ENCODE measurements around the gene CBLN1. TPM values are rescaled to one million over a fixed set of nuclear protein-coding genes. Genes with fewer than 3 reads are reported as not detected.
A peak's percentile ranks its signal among the peaks of the same experiment; 100 is the strongest.

Gene CBLN1
- total and polyA plus RNA-seq, 2 experiments from 2014 or later, result 0.42 to 1.2 TPM

DNA sequence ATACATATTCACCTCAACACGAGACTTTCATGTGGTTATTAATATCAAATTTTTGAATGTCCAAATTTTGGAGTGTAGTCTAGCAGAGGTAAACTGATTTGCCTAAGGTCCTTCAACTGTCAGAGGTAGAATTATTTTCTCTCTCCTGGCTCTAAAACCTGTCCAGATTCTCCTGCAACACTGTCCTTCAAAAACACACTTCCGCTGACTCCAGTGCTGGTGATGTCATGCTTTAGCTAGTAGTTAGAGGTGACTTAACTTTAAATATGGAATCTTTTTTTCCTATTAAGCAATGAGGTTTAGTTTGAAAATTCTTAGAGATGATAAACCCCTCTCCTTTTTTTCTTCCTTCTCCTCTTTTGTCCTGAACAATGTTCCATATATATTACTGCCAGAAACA is 10.8 kb upstream of the CBLN1 start:
- Histone ChIP-seq H3K27ac (no peak overlapping the region), H3K4me1 (ENCODE audit: low read depth) (no peaks in the 10 kb centered on the region), H3K9me3 (ENCODE audit: low read depth) (no peaks in the 10 kb centered on the region), H3K36me3 (no peaks in the 10 kb centered on the region), H3K27me3 (peaks cover 8% of the 10 kb centered on the region), H3K4me3 (no peak overlapping the region)
- TF ChIP-seq, protein P1, sequence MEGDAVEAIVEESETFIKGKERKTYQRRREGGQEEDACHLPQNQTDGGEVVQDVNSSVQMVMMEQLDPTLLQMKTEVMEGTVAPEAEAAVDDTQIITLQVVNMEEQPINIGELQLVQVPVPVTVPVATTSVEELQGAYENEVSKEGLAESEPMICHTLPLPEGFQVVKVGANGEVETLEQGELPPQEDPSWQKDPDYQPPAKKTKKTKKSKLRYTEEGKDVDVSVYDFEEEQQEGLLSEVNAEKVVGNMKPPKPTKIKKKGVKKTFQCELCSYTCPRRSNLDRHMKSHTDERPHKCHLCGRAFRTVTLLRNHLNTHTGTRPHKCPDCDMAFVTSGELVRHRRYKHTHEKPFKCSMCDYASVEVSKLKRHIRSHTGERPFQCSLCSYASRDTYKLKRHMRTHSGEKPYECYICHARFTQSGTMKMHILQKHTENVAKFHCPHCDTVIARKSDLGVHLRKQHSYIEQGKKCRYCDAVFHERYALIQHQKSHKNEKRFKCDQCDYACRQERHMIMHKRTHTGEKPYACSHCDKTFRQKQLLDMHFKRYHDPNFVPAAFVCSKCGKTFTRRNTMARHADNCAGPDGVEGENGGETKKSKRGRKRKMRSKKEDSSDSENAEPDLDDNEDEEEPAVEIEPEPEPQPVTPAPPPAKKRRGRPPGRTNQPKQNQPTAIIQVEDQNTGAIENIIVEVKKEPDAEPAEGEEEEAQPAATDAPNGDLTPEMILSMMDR (IDR thresholded peaks at IDR 0.05; ENCODE audit: low read depth, low read length), result no peak
- no peak for DNase-seq (ENCODE audit: low read depth in 1 of 2, low spot score in 1 of 2)

DNA sequence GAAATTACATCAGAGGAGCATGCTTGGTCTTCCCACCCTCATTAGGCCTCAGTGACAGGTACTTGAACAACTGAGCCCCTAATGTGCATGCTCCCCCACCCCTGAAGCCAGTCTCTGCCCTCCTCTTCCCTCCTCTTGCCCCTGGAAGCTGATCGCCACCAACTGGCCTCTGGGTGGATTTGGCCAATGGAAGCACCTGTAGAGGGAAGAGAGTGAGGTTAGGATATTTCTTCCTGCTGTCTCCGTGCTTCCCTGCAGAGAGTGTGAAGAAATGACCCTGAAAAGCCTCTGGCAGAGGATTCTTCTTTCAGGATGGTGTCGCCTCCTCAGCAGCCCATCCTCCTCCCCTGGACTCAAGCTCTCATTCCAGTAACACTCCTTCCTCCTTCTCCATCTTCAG is 5.9 kb upstream of the CBLN1 start:
- TF ChIP-seq, protein P1 (IDR thresholded peaks at IDR 0.05; ENCODE audit: low read depth, low read length), result no peak
- H3K4me3 ChIP-seq, result no peak overlapping the region
- no peak for DNase-seq (ENCODE audit: low read depth in 1 of 2, low spot score in 1 of 2)
- peaks cover 7% of the 10 kb centered on the region for H3K4me1 ChIP-seq (ENCODE audit: low read depth)
- H3K27ac ChIP-seq, result no peak overlapping the region
- H3K27me3 ChIP-seq, result peaks cover 45% of the 10 kb centered on the region
- no peaks in the 10 kb centered on the region for H3K36me3 ChIP-seq
- H3K9me3 ChIP-seq (ENCODE audit: low read depth), result no peaks in the 10 kb centered on the region

DNA sequence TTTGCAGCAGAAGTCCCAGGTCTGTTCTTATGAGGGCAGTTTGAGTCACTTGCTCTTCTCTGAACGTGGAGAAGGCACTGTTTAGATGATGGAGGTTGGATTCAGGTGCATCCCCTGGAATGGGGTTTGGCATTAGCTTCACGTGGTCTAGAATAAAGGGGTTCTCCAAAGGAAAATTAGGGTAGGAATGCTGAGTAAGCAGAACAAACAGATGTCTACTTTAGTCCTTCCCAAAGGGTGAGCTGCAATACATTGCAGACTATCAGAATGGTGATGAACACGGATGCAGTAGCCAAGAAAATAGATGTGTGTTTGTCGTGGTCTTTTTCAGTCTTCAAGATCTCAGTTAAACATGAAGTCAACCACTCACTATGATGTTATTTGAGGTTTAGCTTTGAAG is 3.3 kb upstream of the CBLN1 start:
- no peak for DNase-seq (ENCODE audit: low read depth in 1 of 2, low spot score in 1 of 2)
- TF ChIP-seq, protein P1 (IDR thresholded peaks at IDR 0.05; ENCODE audit: low read depth, low read length), result no peak
- H3K4me1 ChIP-seq (ENCODE audit: low read depth), result peaks cover 9% of the 10 kb centered on the region
- H3K4me3 ChIP-seq, result no peak overlapping the region
- H3K27ac ChIP-seq, result no peak overlapping the region
- H3K27me3 ChIP-seq, result peaks cover 64% of the 10 kb centered on the region
- H3K9me3 ChIP-seq (ENCODE audit: low read depth), result no peaks in the 10 kb centered on the region
- no peaks in the 10 kb centered on the region for H3K36me3 ChIP-seq

DNA sequence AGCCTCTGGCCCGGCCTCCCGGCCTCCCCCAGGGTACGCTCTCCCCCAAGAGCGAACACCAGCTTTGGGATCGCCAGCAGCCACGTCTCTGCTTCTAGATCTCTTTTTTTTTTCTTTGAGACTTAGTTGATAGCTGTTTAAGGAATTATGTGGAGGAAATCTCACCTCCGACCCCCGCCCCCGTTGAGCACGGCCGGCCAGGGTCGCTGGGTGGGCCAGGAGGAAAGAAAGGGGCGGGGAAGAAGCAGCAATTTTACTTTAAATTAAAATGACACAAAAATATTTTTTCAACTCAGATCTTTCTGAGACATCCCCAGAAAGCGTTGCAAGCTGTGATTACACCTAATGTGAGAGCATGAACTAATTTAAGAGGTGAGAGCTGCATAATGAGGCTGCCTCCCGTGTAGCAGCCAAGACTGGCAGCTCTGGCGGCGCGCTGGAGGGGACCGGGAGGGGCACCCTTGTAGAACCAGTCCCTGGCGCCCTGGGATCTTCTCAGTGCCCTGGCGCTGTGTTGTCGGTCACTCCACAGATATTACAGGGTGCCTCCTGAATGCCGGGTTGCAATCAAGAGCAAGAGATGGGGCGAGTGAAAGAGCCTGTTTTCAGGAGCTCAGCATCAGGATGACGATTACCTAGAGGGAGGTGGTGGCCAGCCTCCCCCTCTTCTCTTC is 1.9 kb upstream of the CBLN1 start:
- no peak for DNase-seq (ENCODE audit: low read depth in 1 of 2, low spot score in 1 of 2)
- Histone ChIP-seq H3K27me3 (peaks cover 78% of the 10 kb centered on the region), H3K4me3 (peak overlapping the region; percentile 59), H3K36me3 (no peaks in the 10 kb centered on the region), H3K27ac (no peak overlapping the region), H3K4me1 (ENCODE audit: low read depth) (peaks cover 13% of the 10 kb centered on the region), H3K9me3 (ENCODE audit: low read depth) (no peaks in the 10 kb centered on the region)
- TF ChIP-seq, protein P1 (IDR thresholded peaks at IDR 0.05; ENCODE audit: low read depth, low read length), result no peak

DNA sequence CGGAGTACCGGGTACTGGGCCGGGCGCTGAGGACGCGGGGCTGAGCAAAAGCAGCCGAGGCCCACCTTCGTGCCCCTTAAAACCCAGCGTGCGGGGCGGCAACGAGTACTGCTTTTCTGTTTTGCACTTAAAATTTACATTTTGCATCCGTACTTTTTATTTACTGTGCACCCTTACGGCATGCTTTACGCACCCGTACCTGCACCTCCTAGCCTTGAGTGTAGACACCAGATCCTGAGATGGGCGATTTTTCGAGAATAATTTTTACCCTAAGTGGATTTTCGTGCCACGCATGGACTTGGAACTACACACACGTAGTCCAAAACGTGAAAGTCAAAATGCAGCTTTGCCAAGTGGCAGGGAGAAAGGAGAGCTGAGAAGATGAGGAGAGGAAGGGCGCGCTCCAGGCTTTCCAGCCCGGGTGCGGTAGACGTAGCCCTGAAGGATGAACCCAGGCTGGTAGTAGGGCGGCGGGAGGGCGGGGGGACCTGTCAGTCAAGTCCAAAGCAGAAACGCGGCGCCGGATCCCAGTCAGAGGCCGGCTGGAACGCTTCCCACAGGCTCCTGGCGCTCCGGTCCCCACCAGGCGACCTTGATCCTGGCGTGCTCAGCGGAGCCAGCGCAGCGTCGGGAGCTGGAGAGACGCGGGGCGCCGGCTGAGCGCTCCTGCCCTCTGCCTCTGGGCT is 1.2 kb upstream of the CBLN1 start:
- Histone ChIP-seq H3K36me3 (no peaks in the 10 kb centered on the region), H3K9me3 (ENCODE audit: low read depth) (no peaks in the 10 kb centered on the region), H3K27ac (no peak overlapping the region), H3K4me3 (peak overlapping the region; percentile 59), H3K4me1 (ENCODE audit: low read depth) (peaks cover 13% of the 10 kb centered on the region), H3K27me3 (peaks cover 81% of the 10 kb centered on the region)
- DNase-seq (ENCODE audit: low read depth in 1 of 2, low spot score in 1 of 2), result peak in 1 of 2 donors; percentile 76
- TF ChIP-seq, protein P1 (IDR thresholded peaks at IDR 0.05; ENCODE audit: low read depth, low read length), result no peak
